ENCODE data around the gene ATG16L1.

The ATG16L1 gene

DNA sequence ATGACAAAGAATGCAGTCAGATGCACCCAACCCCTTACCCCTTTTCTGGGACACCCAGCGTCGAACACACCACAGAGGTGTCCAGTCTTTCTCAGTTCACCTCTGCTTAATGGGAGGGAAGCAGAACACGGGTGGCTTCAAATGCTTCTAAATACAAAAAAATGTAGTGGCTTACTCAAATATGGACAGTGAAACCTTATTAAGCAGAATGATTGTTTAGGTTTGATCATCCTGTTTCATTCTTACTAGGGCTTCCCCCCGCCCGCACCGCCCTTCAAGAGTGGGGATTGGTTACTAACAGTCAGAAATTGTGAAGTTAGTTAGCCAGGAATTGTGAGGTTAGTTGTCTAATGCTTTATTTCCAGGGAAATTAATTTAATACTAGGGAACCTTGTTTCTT, 21.6 kb downstream of the ATG16L1 start:
- TF ChIP-seq, protein P1, sequence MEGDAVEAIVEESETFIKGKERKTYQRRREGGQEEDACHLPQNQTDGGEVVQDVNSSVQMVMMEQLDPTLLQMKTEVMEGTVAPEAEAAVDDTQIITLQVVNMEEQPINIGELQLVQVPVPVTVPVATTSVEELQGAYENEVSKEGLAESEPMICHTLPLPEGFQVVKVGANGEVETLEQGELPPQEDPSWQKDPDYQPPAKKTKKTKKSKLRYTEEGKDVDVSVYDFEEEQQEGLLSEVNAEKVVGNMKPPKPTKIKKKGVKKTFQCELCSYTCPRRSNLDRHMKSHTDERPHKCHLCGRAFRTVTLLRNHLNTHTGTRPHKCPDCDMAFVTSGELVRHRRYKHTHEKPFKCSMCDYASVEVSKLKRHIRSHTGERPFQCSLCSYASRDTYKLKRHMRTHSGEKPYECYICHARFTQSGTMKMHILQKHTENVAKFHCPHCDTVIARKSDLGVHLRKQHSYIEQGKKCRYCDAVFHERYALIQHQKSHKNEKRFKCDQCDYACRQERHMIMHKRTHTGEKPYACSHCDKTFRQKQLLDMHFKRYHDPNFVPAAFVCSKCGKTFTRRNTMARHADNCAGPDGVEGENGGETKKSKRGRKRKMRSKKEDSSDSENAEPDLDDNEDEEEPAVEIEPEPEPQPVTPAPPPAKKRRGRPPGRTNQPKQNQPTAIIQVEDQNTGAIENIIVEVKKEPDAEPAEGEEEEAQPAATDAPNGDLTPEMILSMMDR (conservative IDR thresholded peaks at IDR 0.05; ENCODE audit: low read length) = no peak
- no peak for DNase-seq (ENCODE audit: low read depth)
- no peak overlapping the region for H3K4me3 ChIP-seq (ENCODE audit: low read length)

DNA sequence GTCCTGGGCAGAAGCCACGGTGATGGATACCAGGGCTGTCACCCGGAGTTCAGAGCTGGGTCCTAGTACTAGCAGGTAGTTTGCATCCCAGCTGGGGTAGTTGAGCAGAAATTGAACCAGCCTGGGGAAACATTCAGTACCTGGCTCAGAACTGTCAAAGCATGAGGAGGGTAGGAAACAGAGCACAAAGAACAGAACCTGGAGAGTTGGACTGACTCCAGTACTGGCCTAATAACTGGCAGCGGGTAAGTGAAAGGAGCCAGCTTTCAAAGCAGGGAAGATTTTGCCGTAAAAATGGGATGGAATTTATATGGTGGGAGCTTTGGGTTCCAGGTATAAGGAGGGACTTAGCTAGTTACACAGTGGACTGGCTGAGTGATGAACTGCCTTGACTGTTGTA, 23.8 kb downstream of the ATG16L1 start:
- no peak for DNase-seq (ENCODE audit: low read depth)
- H3K4me3 ChIP-seq (ENCODE audit: low read length) = no peak overlapping the region
- TF ChIP-seq, protein P1 (conservative IDR thresholded peaks at IDR 0.05; ENCODE audit: low read length) = no peak

DNA sequence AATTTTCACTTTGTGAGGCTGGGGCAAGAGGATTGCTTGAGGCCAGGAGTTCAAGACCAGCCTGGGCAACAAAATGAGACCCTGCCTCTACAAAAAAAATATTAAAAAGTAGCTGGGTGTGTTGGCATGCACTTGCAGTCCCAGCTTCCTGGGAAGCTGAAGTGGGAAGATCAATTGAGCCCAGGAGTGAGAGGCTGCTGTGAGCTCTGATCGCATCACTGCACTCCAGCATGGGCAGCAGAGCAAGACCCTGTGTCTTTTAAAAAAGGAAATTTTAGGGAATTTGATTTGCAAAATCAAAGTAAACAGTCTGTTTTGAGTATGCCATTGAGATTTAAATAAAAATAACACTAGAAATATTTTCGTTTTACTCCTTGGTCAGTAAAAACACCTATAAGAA, 27.4 kb downstream of the ATG16L1 start:
- TF ChIP-seq, protein P1 (conservative IDR thresholded peaks at IDR 0.05; ENCODE audit: low read length) = no peak
- no peak for DNase-seq (ENCODE audit: low read depth)
- no peak overlapping the region for H3K4me3 ChIP-seq (ENCODE audit: low read length)

DNA sequence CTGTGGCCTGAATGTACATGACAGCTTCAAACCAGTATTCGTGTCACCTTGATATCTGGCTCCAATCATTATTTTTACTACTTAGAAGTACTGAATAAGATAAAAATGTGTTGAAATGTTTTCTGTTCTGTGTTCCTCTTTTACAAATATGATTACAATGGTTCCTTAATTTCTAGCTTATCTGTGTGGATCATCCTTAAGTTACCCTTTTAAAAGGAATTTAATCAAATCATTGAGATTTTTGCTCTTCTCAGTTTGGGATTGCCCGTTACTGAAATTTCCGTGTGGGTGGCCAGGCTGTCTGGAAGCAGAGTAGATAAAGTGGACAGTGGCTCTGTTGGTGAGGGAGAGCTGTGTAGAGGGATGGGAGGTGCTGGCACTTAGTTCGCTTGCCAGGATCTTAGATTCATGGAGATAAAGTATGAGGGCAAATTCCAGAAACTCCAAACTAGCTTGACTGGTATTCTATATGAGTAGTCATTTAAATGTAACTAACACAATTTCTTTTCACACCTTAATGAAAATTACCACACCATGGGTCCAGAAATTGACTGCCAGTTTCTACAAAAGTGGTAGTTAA, 28.7 kb downstream of the ATG16L1 start:
- TF ChIP-seq, protein P1 (conservative IDR thresholded peaks at IDR 0.05; ENCODE audit: low read length) = no peak
- no peak for DNase-seq (ENCODE audit: low read depth)
- no peak overlapping the region for H3K4me3 ChIP-seq (ENCODE audit: low read length)

DNA sequence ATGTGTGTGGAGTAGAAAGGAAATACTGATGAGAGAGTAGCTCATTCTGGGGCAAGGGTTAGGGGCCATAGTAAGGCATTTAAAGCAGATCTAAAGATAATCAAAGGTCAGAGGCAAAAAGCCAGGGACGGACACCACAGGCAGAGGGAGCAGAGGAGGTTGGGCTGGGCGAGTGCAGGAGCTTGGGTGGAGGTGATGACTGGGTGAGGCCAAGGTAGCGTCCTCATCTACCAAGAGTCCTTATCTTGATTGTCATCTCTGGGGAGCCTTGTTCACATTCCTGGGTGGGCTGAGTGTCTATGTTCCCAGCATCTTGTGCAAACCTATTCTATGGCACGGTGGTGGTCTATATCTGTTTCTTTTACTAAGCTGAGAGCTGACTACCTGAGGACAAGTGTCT, 30.1 kb downstream of the ATG16L1 start:
- TF ChIP-seq, protein P1 (conservative IDR thresholded peaks at IDR 0.05; ENCODE audit: low read length) = no peak
- no peak overlapping the region for H3K4me3 ChIP-seq (ENCODE audit: low read length)

DNA sequence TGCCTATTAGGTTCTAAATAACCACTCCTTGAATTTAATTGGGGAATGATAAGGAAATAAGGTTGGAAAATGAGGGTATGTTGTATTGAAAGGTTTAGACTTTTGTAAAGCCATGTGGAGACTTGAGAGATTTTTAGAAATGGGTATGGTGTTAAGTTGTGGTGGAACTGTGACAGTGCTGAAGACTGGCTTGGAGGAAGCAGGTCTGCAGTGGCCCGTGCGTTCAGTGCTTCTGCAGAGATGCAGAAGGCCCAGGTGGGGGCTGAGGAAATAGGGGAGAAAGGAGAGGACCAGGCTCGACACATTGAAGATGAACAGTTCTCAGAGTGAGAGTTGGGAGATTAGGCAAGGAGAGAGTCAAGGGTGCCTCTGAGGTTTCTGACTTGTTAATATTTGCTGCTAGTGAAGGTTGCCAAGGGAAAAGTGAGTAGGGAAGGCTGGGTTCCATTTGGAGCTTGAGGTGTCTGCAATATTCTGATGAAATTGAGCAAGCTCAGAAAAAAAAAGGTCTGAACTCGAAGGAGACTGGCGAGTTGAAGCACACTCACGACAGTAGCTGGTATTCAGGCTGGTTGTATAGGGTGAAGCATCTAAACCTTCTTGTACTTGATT, 30.6 kb downstream of the ATG16L1 start:
- no peak overlapping the region for H3K4me3 ChIP-seq (ENCODE audit: low read length)
- TF ChIP-seq, protein P1 (conservative IDR thresholded peaks at IDR 0.05; ENCODE audit: low read length) = no peak
- no peak for DNase-seq (ENCODE audit: low read depth)

More for the DNA sequence above, 30.1 kb downstream of the ATG16L1 start:
- DNase-seq (ENCODE audit: low read depth) = no peak

DNA sequence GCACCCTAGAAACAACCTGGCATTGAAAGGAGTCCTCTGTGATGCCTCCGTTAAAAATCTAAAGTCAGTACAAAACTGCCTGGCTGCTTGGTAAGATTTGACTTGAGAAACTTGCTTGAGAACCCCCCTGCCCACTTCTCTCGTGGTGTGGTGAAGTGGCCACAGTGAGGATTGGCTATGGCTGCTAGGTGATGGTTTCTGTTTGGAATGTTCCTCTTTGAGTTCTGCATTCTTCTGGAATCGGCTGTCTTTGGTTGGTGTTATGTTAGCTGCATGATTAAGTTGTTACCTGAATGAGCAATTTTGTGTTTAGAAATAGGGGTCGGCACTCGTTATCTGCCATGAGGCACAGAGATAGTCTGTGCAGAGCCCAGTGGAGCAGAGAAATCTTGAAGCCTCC, 34.4 kb downstream of the ATG16L1 start:
- peak; percentile 13 for DNase-seq (ENCODE audit: low read depth)

More for the DNA sequence above, 34.4 kb downstream of the ATG16L1 start:
- H3K4me3 ChIP-seq (ENCODE audit: low read length) = no peak overlapping the region
- TF ChIP-seq, protein P1 (conservative IDR thresholded peaks at IDR 0.05; ENCODE audit: low read length) = no peak

Data from AG10803 (cell line).